Thyroid gland (tissue), 4 donors: ENCODE measurements around the gene MYCL.

ENCODE experiments used
- POLR2A ChIP-seq, 2 donors: fragments of 450-650 bp; IDR thresholded peaks; one replicate each; pipeline ENCODE4 v1.6.1; 2017; ENCODE audit warnings: antibody characterized with exemption in 2 of 2, mild to moderate bottlenecking in 2 of 2, moderate library complexity in 1 of 2
- TF ChIP-seq, protein P1 (sequence below), 6 experiments: fragments of 200-600 bp in 3 of 6; fragments of 450-650 bp in 3 of 6; sonication (generic) in 3 of 6; IDR thresholded peaks; one replicate each; pipeline ENCODE4 v1.5.1; 2016 to 2019; ENCODE audit warnings: antibody characterized with exemption in 6 of 6, mild to moderate bottlenecking in 2 of 6, inconsistent platforms in 1 of 6, moderate library complexity in 1 of 6

GRCh38 chr1:39947260-39947659, 45.5 kb upstream of the MYCL start:
- TF ChIP-seq, protein P1, sequence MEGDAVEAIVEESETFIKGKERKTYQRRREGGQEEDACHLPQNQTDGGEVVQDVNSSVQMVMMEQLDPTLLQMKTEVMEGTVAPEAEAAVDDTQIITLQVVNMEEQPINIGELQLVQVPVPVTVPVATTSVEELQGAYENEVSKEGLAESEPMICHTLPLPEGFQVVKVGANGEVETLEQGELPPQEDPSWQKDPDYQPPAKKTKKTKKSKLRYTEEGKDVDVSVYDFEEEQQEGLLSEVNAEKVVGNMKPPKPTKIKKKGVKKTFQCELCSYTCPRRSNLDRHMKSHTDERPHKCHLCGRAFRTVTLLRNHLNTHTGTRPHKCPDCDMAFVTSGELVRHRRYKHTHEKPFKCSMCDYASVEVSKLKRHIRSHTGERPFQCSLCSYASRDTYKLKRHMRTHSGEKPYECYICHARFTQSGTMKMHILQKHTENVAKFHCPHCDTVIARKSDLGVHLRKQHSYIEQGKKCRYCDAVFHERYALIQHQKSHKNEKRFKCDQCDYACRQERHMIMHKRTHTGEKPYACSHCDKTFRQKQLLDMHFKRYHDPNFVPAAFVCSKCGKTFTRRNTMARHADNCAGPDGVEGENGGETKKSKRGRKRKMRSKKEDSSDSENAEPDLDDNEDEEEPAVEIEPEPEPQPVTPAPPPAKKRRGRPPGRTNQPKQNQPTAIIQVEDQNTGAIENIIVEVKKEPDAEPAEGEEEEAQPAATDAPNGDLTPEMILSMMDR (IDR thresholded peaks at IDR 0.05): no peak
- no peak for TF ChIP-seq POLR2A (IDR thresholded peaks at IDR 0.05)
